ELF-1 (cell line): ENCODE data around the gene NPAS3.

Source experiments
- DNase-seq: peaks from one replicate; pipeline ENCODE4 v3.0.0-alpha.2; 2016; ENCODE audit warnings: low read depth, low spot score

NPAS3 gene

DNA sequence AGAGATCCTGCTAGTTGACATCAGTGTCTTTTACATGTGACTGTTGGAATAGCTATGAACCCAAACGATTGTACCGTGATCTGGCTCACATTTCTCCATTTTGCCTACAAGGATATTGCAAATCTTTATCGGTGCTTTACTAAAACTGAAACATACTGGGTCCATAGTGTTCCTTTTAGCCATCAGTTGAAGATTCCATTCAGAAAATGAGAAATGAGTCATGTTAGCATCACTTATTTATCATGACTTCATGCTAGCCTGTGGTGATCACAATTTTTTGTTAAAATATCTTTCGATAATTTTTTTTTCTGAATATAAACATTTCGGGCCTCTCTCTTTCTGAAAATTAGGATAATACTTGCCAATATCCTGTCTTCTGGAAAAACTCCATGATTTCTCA is 801.9 kb downstream of the NPAS3 start:
- no peak for DNase-seq

DNA sequence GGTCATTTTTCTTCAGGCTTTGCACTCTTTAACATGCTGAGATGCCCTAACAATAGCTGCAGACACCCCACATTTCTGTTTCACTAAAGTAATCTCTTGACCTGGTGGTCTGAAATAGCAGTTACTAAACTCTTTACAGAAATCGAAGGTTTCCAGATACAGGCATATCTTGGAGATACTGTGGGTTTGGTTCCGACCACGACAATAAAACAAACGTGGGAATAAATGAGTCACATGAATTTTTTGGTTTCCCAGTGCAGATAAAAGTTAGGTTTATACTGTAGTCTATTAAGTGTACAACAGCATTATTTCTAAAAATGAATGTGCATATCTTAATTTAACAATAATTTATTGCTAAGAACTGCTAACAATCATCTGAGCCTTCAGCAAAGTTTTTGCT is 803.5 kb downstream of the NPAS3 start:
- DNase-seq: no peak

DNA sequence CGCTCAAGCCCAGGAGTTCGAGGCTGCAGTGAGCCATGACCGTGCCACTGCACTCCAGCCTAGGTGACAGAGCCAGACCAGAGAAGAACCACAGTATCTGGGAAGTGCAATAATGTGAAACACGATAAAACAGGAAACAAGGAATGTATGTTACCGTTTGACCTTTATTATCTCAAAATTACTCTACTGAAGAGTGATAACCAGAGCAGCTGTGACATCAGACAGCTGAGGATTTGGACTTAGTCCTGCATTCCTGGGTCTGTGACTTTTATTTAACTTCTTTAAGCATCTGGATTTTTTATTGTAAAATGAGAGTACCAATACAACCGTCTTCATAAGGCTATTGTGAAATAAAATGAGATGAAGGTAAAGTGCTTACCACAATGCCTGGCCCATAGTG is 806.5 kb downstream of the NPAS3 start:
- no peak for DNase-seq

DNA sequence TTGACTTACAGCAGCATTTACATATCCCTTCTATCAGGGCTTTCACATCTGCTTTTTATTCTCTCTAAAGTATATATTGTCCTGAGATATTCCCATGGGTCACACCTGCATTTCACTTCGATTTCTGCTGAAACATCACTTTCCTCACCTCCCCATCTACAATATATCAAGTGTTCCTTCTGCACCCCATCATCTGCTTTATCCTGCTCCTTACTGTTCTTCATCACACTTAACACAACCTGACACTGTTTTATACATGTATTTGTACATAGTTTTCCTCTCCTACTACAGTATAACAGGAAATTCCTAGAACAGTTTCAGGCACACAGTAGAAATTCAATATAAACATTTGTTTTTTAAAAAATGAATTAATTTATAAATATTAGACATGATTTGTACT is 809.1 kb downstream of the NPAS3 start:
- DNase-seq: no peak

DNA sequence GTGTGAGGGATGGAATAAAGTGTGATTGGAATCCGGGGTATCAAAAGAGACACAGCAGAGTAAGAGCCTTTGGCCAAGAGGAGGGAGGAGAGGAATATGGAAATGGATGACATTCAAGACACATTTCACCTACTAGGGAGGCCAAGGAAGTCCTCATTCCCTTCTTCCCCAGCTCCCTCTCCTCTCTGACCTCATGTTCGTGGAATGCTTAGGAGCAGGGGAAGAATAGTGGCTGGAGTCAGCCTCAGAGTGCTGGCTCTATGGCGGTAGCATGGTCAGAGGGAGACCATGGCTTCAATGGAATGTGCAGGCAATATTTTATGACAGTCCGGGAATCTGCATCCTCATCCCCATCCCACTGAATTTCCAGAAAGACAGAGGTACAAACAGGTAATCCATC is 815.6 kb downstream of the NPAS3 start:
- peak; percentile 46 for DNase-seq

DNA sequence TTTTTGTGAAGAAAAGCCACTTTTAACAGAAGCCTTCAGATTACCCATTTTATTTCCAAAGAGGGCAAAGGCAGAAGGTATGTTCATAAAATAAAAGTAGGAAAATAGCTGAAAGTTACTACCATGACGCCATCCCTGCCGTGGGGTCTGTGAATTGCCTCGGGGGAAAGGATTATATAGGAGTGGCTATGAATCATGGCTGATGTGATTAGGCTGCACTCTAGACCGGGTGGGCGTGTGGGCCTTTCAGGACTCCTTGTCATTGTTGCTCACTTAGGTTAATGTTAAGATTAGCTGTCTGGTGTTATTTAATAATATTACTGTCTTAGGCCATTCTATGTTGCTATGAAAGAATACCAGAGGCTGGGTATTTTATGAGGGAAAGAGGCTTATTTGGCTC is 816.7 kb downstream of the NPAS3 start:
- no peak for DNase-seq

DNA sequence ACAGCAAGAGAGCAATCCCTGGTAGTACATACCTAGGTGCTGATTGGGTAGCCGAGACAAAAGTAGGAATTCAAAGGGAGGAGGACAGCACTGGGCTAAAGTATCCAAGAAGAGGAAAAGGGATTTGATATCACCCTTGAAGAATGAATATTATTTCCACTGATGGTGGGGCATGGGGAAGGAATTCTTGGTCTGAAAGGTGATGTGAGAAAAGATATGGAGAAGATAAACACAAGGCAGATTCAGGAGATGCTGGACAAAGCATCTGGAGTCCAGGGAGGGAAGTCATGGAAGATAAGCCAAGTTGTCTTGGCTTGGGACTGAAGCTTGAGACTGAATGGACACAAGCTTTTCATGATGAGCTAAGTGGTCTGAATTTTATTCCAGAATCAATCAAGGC is 818.2 kb downstream of the NPAS3 start:
- no peak for DNase-seq

DNA sequence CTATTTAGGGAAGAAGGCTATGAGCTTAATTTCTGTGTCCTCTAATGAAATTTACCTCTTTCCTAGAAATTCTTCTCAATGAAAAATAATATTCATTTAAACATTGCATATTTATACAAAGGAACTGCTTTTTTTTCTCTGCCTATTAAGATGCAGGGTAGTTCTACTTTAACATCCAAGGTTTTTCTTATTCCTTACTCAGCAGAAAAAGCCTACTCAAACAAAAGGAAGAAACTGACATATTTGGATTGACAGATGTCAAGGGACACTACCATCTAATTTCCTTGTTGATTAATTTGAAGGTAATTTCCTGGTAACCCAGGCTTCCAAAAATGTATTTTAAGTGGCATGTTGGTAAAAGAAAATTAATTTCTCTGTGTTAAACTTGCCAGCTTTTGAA is 819.9 kb downstream of the NPAS3 start:
- DNase-seq: no peak

DNA sequence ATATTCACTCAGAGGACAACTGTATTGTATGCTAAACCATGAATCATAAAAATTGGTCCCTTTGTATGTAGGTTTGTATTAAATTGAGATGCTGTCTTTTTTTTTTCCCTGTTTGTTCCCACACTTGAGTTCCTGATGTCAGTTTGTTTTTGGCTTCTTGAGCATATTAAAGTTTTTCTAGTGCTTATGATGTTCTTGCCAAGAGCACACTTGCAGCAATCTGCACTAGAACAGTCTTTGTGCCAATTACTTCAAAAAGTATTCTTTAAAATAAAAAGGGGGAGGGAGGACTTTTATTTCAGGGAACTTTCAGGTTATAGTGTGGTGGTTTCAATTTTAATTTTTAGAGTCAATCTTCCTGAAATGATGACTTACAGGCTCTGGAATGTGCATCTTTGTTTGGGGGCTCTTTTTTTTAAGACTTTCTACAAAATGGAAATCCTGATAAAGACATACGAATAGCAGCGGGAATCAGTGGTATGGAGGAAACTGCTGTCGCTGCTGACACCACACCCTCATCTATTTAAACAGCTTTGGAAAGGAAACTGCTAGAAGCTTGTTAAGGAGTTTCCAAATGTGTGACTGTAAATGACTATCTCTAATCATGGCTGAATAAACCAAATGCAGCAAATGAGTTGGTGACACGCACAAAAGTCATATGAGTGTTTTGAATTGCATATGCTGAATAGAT is 823.6 kb downstream of the NPAS3 start:
- no peak for DNase-seq

DNA sequence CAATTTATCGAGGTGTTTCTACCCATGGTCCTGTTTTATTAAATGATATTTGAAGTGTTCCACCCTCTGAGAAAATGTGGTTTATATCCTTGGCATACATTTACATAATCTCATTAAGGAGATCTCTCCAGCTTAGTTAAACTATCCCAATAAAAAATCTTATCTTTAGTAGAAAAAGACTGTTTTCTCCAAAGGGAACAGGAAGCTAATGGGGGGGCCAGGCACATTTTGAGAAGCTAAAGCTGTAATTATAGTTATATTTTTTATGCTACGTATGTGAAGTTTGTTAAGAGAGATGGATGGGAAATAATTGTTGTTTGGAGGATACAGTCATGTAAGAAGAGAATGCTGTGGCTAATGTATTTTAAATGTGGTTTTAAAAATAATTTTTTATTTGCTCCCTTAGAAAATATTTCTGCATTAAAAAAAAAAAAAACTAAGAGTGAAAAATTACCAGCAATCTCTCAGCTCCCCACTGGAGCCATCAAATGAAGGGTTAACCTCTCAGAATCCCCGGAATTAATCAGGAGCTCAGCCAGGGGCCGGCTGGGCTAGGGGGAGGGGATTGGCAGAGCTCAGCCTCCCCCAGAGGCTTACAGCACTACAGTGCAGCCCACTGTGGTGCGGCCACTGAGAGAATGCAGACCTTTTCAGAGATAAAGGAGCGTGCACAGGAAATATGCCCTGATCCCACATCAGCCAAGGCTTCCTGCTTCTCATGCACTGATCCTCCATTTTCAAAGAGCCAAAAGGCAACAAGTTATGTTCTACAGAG is 826.4 kb downstream of the NPAS3 start:
- DNase-seq: peak; percentile 78

DNA sequence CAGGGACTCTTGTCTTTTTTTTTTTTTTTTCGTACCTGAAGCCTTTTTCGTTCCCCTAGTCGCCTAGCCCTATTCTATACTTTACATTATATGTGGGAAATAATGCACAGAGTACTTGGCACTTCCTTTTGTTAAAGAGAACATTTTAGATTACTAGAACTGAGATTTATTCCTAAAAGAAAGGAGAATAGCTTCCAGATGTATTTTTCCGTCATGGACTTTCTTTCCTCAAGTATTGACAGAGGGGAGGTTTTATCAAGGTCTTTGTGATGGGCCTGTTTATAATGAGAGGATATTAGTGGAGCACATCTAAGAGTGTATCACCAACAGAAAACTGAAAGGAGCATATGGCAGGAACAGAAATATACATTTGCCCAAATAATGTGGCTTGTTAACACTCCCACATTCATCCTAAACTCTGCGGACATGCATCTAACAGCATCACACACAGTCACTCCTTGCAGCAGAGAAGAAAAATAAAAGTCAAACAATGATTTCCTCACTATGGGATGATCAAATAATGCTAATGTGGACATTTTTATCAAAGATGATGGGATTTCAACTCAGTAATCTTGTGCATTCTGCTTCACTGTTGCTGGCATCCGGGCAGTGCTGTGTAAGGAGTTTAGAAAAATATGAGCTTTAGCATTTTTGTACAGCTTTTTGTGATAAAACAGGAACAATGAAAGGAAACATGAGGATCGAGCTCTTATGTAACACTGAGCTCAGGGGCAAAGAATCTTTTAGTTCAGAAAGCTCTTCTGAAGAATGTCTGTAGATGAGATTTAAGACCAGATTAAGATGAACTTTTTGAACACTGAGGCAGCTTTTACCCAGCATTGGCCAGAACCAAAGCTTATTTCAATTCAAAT is 829.1 kb downstream of the NPAS3 start:
- no peak for DNase-seq

DNA sequence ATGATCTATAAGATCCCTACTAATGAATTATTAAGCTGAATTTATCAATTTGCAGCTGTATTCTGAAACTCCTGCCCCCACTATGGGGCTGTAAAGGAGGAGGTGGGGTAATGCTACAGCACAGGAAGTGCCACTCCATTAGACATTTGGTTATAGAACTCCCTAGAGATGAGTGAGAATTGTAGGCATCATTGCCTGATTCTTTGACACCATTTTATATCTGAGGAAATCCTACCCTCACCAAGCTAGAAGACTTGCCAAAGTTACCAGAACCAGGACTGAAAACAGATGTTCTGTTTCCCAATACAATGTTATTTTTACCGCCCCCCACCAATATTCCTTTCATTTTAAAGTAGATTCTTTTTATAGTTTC is 829.8 kb downstream of the NPAS3 start:
- no peak for DNase-seq

DNA sequence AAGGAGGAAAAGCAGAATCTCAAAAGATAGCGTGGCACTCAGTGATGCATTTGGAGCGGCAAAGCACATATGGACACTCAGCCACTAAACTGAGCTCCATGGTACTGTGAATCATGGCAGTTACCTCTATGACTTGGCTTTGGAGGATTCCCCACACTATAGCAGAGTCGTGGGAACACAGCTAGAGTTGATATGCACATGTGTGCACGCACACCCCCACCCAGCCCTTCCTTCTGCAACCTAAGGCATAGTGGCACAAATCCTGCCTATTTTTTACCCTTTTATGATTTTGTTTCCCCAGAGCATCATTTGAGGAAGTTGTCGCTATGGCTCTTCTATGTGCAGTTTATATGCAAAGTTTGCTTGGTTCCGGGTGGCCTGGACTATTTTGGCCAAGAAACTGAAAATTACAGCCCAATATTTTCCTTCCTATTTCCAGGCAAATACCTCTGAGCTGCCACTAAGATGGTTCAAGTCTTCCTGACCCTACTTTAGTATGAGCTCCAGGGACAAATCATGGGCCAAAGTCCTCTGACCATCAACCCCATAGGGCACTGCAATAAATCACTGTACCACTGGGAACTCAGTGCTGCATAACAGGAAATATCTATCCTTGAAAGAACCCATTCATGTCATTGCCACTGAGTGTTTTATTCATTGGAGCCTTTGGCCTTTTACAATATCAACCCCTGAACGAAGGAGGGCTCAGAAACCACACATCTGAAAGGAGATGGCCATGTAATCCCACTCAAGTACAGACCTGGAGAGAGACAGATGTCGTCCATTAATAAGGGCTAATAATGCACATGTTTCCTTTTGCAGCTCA is 834.7 kb downstream of the NPAS3 start:
- no peak for DNase-seq

DNA sequence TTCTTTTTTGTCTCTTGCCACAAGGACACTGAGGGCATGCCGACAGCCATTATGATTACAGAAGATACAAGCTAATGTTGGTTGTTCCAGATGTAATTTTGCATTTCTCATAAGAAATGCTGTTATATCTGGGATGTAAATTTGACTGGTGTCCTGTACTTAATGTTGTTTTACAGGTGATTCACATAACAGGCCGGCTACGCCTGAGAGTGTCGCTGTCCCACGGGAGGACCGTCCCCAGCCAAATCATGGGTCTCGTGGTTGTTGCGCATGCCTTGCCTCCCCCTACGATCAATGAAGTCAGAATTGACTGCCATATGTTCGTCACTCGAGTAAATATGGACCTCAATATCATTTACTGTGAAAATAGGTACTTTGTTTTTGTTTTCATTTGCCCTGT is 835.5 kb downstream of the NPAS3 start:
- DNase-seq: no peak

DNA sequence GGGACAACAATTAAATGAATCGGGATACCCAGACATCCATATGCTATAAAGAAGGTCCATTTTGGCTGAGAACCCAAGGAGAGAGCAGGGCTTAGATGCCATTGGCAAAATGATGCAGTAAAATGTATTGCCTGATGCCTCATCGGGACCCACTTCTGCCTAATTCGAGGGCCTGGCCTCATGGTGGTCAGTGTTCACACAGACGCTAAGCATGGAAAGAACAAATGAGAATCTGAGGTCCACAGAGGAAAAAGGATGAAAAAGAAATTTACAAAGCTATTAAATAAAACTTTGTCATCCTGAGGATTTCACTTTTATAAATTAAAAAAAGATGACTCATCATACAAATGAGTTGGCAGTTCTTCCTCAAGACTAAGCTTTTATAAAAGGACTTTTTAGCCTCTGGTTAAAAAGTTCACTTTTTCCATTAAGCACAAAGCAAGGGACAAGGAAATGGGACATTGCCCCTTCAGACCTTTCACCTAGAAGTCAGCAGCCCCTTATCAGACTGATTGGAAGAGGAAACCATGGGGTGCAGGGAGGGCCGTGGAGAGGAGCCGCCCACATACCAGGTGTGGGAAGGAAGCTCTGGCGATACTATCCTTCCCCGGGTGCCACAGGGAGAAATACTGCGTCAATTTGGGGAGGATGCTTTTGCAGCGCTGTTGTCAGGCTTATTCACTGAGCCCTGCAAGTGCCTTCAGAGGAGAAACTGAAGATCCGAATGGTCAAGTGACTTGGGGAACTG is 836.2 kb downstream of the NPAS3 start:
- DNase-seq: no peak

DNA sequence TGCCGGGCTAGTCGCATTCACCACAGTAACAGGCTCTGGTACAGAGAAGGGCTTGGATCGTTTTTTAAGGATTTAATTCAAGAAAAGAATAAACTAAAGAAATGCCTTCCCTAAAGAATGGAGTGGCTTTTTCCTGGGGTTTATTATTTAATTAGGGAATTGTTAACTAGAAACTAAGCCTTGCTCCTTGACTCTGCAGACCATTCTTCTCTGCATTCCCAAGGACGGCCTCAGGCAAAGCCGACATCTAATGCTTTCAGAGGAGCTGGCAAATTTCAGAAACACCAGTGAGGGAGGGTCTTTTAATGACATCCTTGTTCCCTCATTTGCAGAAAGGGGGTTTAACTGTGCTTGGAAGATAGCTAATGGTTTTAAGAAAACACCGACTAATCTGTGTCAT is 838.2 kb downstream of the NPAS3 start:
- peak; percentile 55 for DNase-seq

DNA sequence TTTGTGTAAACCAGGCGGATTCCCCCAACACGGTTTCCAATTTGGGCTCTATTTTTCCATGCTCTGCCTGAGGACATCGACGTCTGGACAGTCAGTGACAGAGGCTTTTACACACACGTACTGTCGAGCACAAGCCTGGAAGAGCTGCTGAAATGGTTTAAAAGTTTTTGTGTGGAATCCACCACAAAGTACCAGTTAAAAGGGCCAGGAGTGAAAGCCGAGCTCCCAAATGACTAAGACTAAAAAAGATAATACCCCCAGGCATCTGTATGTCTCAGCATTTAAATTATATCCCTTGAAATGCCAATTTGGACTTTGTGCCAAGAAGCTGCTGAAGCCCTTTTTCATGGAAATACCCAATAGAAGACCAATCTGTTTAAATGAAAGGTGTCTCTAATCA is 839.0 kb downstream of the NPAS3 start:
- DNase-seq: no peak

DNA sequence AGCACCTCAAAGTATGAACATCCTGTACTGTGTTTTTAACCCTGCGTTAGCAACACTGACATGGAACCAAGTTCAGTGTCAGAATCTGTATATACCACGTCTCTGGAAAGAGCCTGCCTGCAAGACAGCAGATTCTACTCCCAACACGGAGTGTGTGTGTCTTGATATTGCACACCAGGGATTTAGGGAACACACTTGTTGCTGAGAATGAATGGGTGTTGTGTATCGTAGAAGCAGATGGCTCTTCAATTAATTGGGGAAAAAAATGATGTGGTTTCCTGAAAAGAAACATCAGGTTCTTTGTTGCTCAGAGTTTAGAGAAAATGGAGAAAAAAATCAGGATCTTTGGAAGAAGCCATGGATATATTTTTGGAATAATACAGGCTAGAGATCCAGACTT is 841.4 kb downstream of the NPAS3 start:
- no peak for DNase-seq

DNA sequence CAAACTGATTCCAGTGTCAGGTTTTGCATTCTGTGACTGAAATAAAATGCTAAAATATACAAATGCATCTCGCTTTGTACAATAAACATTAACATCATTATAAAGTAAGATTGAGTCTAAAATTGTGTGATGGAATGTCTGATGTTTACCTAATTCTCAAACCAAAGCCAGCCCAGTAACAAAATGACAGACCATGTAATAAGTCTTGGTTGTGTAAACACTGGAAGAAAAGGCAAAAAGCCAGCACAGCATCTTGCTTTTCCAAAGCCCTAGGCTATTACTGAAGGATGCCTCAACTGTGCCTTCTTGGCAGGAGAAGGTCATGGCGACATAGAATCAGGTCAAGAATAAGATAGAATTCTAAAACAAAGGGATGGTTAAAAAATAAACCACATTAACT is 842.6 kb downstream of the NPAS3 start:
- DNase-seq: no peak

DNA sequence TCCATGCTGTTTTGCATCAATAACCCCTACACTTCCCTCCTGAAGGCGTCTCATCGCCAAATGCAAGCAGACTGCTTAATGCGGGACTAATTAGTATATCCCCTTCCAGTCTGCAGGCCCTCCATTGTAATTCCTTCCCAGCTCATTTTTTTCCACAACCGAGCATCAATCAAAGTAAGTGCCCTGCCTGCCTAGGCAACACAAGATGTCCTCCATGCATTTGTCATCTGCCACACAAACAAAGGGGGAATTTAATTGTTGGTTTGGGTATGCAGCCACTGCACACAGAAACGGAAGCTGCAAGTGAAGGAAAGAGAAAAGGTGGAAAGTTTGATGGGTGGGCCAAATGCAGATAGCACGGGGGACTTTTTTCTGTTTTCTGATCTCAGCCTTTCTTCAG is 844.2 kb downstream of the NPAS3 start:
- DNase-seq: peak; percentile 70
